Ascending aorta (tissue), 2 donors: ENCODE results near the gene DNAJA4. TPM values are rescaled to one million over a fixed set of nuclear protein-coding genes. Genes with fewer than 3 reads are reported as not detected.
"Not testable (repeated sequence)": the region's sequence is repeated elsewhere in the genome, so short reads cannot be mapped to it uniquely, and the experiment has no call there.

Experiments
- DNase-seq, 2 donors: peaks; one replicate each; pipeline ENCODE4 v3.0.0-alpha.2; 2019; ENCODE audit warnings: low spot score in 2 of 2
- H3K27ac ChIP-seq, 2 donors: fragments of 200-600 bp; sonication (generic); one replicate each; pipeline ENCODE4 v1.5.1; 2016 to 2017; ENCODE audit warnings: mild to moderate bottlenecking in 1 of 2
- H3K27me3 ChIP-seq: fragments of 200-600 bp; sonication (generic); one replicate; pipeline ENCODE4 v1.5.1; 2017
- H3K36me3 ChIP-seq, 2 donors: fragments of 200-600 bp; sonication (generic); one replicate each; pipeline ENCODE4 v1.5.1; 2016
- H3K4me1 ChIP-seq, 2 donors: fragments of 200-600 bp; sonication (generic); one replicate each; pipeline ENCODE4 v1.5.1; 2016 to 2017; ENCODE audit warnings: mild to moderate bottlenecking in 1 of 2
- H3K4me3 ChIP-seq, 2 donors: fragments of 200-600 bp; sonication (generic); one replicate each; pipeline ENCODE4 v1.5.1; 2016 to 2017; ENCODE audit warnings: mild to moderate bottlenecking in 1 of 2
- H3K9me3 ChIP-seq, 2 donors: fragments of 200-600 bp; sonication (generic); one replicate each; pipeline ENCODE4 v1.5.1; 2016
- intact Hi-C: fragments of 100-400 bp; cut with DNase I; formaldehyde crosslinking; loops from one replicate; pipeline ENCODE4 v1.15.1; 2023
- total RNA-seq: library from RNA; depleted of rRNA; stranded (reverse); fragments of >200 nt; gene quantifications from one replicate; pipeline ENCODE4 v1.1.0, GENCODE V29; 2016
- TF ChIP-seq, protein P1 (sequence below), 3 experiments: fragments of 200-600 bp in 2 of 3; fragments of 450-650 bp in 1 of 3; sonication (generic) in 2 of 3; IDR thresholded peaks; one replicate each; pipeline ENCODE4 v1.5.1; 2016 to 2019; ENCODE audit warnings: antibody characterized with exemption in 3 of 3, mild to moderate bottlenecking in 1 of 3, moderate library complexity in 1 of 3

The DNAJA4 gene
- total RNA-seq, 1 donor from 2014 or later: 3.5 TPM

DNA sequence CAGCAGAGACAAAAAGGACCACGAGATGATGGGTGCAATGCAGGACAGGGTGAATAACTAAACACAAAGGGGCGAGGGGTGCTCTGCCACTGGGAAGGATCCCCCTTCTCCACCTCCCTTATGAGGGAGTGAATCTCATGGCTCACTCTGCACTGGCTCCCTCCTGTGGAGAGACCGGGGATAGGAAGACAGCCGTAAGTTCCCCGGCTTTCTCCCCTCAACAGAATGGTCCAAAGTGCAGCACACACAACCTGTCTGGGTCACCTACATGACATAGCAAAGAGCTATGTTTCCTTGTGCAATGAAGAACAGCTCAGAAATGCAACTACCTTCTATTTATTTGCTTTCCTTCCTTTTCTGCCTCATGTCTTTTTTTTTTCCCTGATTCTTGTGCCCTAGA lies 22.2 kb upstream of the DNAJA4 start:
- no peaks in the 10 kb centered on the region for H3K36me3 ChIP-seq
- no peaks in the 10 kb centered on the region for H3K27me3 ChIP-seq
- H3K9me3 ChIP-seq: no peaks in the 10 kb centered on the region
- DNase-seq: peak in 1 of 2 donors; percentile 43
- TF ChIP-seq, protein P1, sequence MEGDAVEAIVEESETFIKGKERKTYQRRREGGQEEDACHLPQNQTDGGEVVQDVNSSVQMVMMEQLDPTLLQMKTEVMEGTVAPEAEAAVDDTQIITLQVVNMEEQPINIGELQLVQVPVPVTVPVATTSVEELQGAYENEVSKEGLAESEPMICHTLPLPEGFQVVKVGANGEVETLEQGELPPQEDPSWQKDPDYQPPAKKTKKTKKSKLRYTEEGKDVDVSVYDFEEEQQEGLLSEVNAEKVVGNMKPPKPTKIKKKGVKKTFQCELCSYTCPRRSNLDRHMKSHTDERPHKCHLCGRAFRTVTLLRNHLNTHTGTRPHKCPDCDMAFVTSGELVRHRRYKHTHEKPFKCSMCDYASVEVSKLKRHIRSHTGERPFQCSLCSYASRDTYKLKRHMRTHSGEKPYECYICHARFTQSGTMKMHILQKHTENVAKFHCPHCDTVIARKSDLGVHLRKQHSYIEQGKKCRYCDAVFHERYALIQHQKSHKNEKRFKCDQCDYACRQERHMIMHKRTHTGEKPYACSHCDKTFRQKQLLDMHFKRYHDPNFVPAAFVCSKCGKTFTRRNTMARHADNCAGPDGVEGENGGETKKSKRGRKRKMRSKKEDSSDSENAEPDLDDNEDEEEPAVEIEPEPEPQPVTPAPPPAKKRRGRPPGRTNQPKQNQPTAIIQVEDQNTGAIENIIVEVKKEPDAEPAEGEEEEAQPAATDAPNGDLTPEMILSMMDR (IDR thresholded peaks at IDR 0.05): peak in 2 of 3 experiments; percentile 12
- no peak overlapping the region for H3K4me3 ChIP-seq
- no peaks in the 10 kb centered on the region for H3K4me1 ChIP-seq
- intact Hi-C loops: no loop called here
- H3K27ac ChIP-seq: no peak overlapping the region

DNA sequence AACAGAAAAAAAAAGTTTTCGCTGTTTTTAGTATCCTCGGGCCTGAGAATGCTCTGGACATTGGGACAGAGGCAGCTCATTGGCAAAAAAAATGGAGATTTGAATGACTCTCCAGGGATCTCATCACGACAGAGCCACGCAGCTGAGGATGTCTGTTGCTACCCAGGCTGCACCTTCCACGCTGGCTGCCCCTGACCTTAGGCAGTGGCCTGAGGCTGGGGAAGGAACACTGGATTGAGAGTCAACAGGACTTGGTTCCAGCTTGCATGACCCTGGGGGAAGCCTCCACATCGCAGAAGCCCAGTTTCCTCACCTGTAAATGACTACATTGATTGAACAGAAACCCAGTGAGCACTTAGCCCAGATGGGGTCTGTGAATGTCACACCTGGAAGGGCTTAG lies 21.3 kb upstream of the DNAJA4 start:
- Histone ChIP-seq H3K27ac (no peak overlapping the region), H3K27me3 (no peaks in the 10 kb centered on the region), H3K4me1 (no peaks in the 10 kb centered on the region), H3K36me3 (no peaks in the 10 kb centered on the region), H3K9me3 (no peaks in the 10 kb centered on the region), H3K4me3 (no peak overlapping the region)
- intact Hi-C loops: no loop called here
- DNase-seq: peak in 1 of 2 donors; percentile 45
- TF ChIP-seq, protein P1 (IDR thresholded peaks at IDR 0.05): no peak

DNA sequence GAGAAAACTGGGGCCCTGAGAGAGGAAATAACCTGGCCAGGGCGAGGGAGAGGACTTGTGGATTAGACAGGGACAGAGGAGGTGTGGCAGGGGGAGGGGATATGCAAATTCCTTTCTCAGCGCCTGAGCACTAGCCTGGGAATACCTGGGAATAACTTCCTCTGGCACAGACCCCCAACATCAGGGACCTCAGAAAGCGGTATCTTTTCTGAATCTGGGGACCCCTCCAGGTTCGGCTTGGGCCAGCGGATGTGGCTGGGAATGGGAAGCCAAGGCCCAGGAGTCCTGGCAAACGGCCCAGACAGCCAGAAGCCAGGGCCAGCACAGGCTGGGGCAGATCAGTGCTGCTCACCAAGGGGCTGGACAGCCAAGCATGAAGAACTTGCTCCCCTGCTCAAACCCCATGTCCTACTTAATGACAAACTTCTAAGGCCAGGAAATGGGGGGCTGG lies 20.8 kb upstream of the DNAJA4 start:
- no peak overlapping the region for H3K4me3 ChIP-seq
- H3K9me3 ChIP-seq: no peaks in the 10 kb centered on the region
- H3K4me1 ChIP-seq: no peaks in the 10 kb centered on the region
- TF ChIP-seq, protein P1 (IDR thresholded peaks at IDR 0.05): no peak
- no peak overlapping the region for H3K27ac ChIP-seq
- intact Hi-C loops: no loop called here
- H3K27me3 ChIP-seq: no peaks in the 10 kb centered on the region
- DNase-seq: peak in 1 of 2 donors; percentile 59
- no peaks in the 10 kb centered on the region for H3K36me3 ChIP-seq

DNA sequence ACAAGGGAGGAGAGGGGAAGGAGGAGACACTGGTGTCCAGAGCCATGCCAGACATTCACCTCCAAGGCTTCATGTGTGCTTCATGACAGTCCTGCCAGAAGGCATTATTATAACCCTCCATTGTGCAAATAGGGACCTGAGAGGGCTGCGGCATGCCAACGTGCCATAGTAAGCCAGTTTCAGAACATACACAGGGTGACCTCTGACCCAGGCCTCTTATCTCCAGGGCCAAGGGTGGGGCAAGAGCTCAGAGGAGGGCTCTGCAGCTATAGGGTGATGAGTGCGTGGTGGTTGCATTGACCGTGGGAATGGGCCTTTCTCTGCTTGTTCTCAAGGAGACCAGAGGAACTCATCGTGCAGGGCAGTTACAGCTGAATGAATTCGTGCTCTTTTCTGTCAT lies 20.3 kb upstream of the DNAJA4 start:
- H3K27me3 ChIP-seq: no peaks in the 10 kb centered on the region
- no peaks in the 10 kb centered on the region for H3K4me1 ChIP-seq
- intact Hi-C loops: no loop called here
- peak in 1 of 2 donors; percentile 38 for DNase-seq
- H3K36me3 ChIP-seq: no peaks in the 10 kb centered on the region
- no peaks in the 10 kb centered on the region for H3K9me3 ChIP-seq
- no peak overlapping the region for H3K27ac ChIP-seq
- TF ChIP-seq, protein P1 (IDR thresholded peaks at IDR 0.05): no peak
- H3K4me3 ChIP-seq: no peak overlapping the region

DNA sequence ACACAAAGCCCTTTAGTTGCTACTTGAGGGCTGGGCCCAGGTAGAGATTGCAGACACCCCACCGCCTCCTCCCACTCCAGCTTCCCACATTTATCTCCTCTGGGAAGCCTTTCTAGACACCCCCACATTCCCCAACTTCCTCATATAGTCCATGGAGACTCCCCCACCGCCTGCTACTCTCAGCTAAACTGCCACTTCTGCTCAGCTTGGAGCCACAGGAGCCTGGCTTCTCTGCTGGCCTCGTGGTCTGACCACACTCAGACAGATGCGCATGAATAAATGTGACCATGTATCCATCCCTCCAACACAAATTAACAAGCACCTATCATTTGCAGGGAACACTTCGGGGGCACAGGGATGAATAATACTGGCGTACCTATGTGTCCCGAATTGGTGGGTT lies 19.5 kb upstream of the DNAJA4 start:
- Histone ChIP-seq H3K27me3 (no peaks in the 10 kb centered on the region), H3K4me1 (no peaks in the 10 kb centered on the region), H3K4me3 (no peak overlapping the region), H3K36me3 (no peaks in the 10 kb centered on the region), H3K9me3 (no peaks in the 10 kb centered on the region), H3K27ac (no peak overlapping the region)
- TF ChIP-seq, protein P1 (IDR thresholded peaks at IDR 0.05): no peak
- peak in 1 of 2 donors; percentile 31 for DNase-seq
- intact Hi-C loops: no loop called here

DNA sequence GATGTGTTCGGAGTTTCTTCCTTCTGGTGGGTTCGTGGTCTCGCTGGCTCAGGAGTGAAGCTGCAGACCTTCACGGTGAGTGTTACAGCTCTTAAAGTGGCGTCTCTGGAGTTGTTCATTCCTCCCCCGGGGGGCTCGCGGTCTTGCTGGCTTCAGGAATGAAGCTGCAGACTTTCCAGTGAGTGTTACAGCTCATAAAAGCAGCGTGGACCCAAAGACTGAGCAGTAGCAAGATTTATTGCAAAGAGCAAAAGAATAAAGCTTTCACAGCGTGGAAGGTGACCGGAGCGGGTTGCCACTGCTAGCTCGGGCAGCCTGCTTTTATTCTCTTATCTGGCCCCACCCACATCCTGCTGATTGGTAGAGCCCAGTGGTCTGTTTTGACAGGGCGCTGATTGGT lies 19.0 kb upstream of the DNAJA4 start:
- intact Hi-C loops, H3K9me3 ChIP-seq, H3K4me3 ChIP-seq, H3K36me3 ChIP-seq, DNase-seq, H3K27ac ChIP-seq, H3K4me1 ChIP-seq, H3K27me3 ChIP-seq: not testable (repeated sequence)

DNA sequence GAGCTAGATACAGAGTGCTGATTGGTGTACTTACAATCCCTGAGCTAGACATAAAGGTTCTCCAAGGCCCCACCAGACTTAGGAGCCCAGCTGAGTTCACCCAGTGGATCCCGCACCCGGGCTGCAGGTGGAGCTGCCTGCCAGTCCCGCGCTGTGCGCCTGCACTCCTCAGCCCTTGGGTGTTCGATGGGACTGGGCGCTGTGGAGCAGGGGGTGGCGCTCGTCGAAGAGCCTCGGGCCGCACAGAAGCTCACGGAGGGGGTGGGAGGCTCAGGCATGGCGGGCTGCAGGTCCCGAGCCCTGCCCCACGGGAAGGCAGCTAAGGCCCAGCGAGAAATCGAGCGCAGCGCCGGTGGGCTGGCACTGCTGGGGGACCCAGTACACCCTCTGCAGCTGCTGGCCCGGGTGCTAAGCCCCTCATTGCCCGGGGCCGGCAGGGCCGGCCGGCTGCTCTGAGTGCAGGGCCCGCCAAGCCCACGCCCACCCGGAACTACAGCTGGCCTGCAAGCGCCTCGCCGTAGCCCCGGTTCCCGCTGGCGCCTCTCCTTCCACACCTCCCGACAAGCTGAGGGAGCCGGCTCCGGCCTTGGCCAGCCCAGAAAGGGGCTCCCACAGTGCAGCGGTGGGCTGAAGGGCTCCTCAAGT lies 18.3 kb upstream of the DNAJA4 start:
- H3K9me3 ChIP-seq, H3K4me3 ChIP-seq, H3K27ac ChIP-seq, DNase-seq, H3K27me3 ChIP-seq, H3K36me3 ChIP-seq, intact Hi-C loops, H3K4me1 ChIP-seq: not testable (repeated sequence)
